Fibroblast of lung (primary cell): Measurements from ENCODE around the gene CALY. TPM values are rescaled to one million over a fixed set of nuclear protein-coding genes. Genes with fewer than 3 reads are reported as not detected.

Experiments
- DNase-seq, 2 donors: peaks; one replicate each; pipeline versions ENCODE4 v3.0.0 to v3.0.0-alpha.2; 2010; ENCODE audit warnings: low read depth in 2 of 2
- H2AFZ ChIP-seq: 2 replicates; pipeline ENCODE4 v1.5.1; 2012; ENCODE audit warnings: low read length, control low read depth, inconsistent platforms
- H3K27ac ChIP-seq: 2 replicates; pipeline ENCODE4 v1.5.1; 2011; ENCODE audit warnings: low read length, control low read depth; ENCODE audit not compliant: insufficient read depth
- H3K27me3 ChIP-seq: 2 replicates; pipeline ENCODE4 v1.5.1; 2011; ENCODE audit warnings: mild to moderate bottlenecking, low read length; ENCODE audit not compliant: control insufficient read depth, insufficient read depth
- H3K36me3 ChIP-seq: 2 replicates; pipeline ENCODE4 v1.5.1; 2011; ENCODE audit warnings: low read length; ENCODE audit not compliant: control insufficient read depth, insufficient read depth
- H3K4me1 ChIP-seq: 2 replicates; pipeline ENCODE4 v1.5.1; 2011; ENCODE audit warnings: low read length; ENCODE audit not compliant: control insufficient read depth, insufficient read depth; ENCODE audit errors: extremely low read depth
- H3K4me2 ChIP-seq: 2 replicates; pipeline ENCODE4 v1.5.1; 2011; ENCODE audit warnings: low read length, control low read depth; ENCODE audit not compliant: insufficient read depth; ENCODE audit errors: extremely low read depth
- H3K4me3 ChIP-seq, 4 experiments: fragments of 200-600 bp in 1 of 4; sonication (generic) in 1 of 4; replicated peaks in 1 of 4; 2 replicates each; pipeline ENCODE4 v1.5.1; 2011 to 2016; ENCODE audit warnings: low read length in 4 of 4, low read depth in 3 of 4, mild to moderate bottlenecking in 3 of 4, control low read depth in 2 of 4, inconsistent platforms in 1 of 4, mixed read lengths in 1 of 4; ENCODE audit not compliant: insufficient read depth in 1 of 4; ENCODE audit errors: control extremely low read depth in 1 of 4
- H3K79me2 ChIP-seq: 2 replicates; pipeline ENCODE4 v1.5.1; 2012; ENCODE audit warnings: mild to moderate bottlenecking, low read length, inconsistent platforms; ENCODE audit not compliant: control insufficient read depth, insufficient read depth
- H3K9ac ChIP-seq: 2 replicates; pipeline ENCODE4 v1.5.1; 2011; ENCODE audit warnings: mild to moderate bottlenecking, low read length, control low read depth; ENCODE audit not compliant: insufficient read depth
- H3K9me3 ChIP-seq: 2 replicates; pipeline ENCODE4 v1.5.1; 2012; ENCODE audit warnings: low read depth, low read length; ENCODE audit not compliant: control insufficient read depth, insufficient read depth
- H4K20me1 ChIP-seq: 2 replicates; pipeline ENCODE4 v1.5.1; 2011; ENCODE audit warnings: low read length; ENCODE audit not compliant: control insufficient read depth, insufficient read depth; ENCODE audit errors: extremely low read depth
- EZH2 ChIP-seq: IDR thresholded peaks from 2 replicates; pipeline ENCODE4 v1.5.1; 2012; ENCODE audit warnings: low read length, control low read depth, mild to moderate bottlenecking; ENCODE audit errors: missing control alignments
- polyA plus RNA-seq, 2 donors: library from polyadenylated mRNA; depleted of rRNA in 1 of 2; stranded (reverse) in 1 of 2; unstranded in 1 of 2; fragments of >200 nt; gene quantifications; 2 replicates each; pipeline ENCODE4 v1.2.1, GENCODE V29; 2011 to 2012; ENCODE audit warnings: missing spikeins in 1 of 2
- total RNA-seq: library from RNA; depleted of rRNA; stranded (reverse); fragments of >200 nt; gene quantifications from 2 replicates; pipeline ENCODE4 v1.2.1, GENCODE V29; 2014
- TF ChIP-seq, protein P1 (sequence below), 2 donors: IDR thresholded peaks in 1 of 2; conservative IDR thresholded peaks in 1 of 2; 1 replicate in 1 of 2; 2 replicates in 1 of 2; pipeline ENCODE4 v1.5.1; 2011 to 2012; ENCODE audit warnings: low read length in 2 of 2, control low read depth in 1 of 2, inconsistent platforms in 1 of 2, low read depth in 1 of 2, mild to moderate bottlenecking in 1 of 2

Gene CALY
- total and polyA plus RNA-seq, 2 donors (not counting 1 experiment from before 2014, with no cell fraction given), result not detected

DNA sequence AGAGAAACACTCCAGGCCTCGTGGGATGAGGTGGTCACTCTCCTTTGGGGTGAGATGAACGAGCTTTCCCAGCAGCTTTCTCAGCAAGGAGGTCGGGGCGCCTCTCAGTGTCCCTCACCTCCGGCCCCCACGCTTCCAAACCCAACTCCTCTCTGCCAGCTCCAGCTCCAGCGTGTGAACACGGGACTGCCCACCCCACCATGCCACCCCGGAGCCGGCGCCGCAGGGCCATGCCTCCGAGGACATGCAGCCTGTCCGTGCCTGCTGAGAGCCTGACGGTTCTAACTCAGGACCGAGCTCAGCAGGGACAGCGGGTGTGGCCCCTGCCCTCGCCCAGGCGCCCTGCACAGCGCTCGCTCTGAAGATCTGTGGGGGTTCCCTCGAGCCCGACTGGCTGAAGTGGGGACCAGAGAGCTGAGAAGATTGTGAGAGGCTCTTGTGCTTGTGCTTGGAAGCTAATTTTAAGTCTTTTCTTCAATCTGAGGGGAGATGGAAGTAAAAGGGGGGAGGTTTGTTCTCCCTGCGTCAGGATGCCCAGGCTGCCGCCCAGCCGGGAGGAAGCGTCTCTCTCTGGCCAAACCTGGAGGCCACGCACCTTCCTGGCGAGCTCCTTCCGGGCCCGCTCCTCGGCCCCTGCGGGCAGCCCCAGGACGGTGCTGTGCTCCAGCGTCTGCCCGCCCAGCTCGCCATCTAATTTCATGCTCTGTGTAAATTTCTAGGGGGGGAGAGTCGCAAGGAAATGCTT, 54.9 kb downstream of the CALY start:
- Histone ChIP-seq H4K20me1 (no peaks in the 10 kb centered on the region), H3K9ac (no peak overlapping the region), H3K4me1 (peaks cover 3% of the 10 kb centered on the region), H3K79me2 (no peaks in the 10 kb centered on the region), H3K9me3 (no peaks in the 10 kb centered on the region), H3K27ac (no peak overlapping the region), H3K27me3 (no peaks in the 10 kb centered on the region), H3K4me2 (no peak overlapping the region), H3K36me3 (peaks cover 32% of the 10 kb centered on the region), H2AFZ (no peak overlapping the region), H3K4me3 (no peak overlapping the region)
- DNase-seq, result no peak
- TF ChIP-seq EZH2, result no peak

GRCh38 chr10:133281084-133281483, 55.6 kb downstream of the CALY start:
- DNase-seq, result no peak
- no peak overlapping the region for H3K27ac ChIP-seq
- H2AFZ ChIP-seq, result no peak overlapping the region
- H3K79me2 ChIP-seq, result no peaks in the 10 kb centered on the region
- H4K20me1 ChIP-seq, result no peaks in the 10 kb centered on the region
- H3K4me1 ChIP-seq, result peaks cover 6% of the 10 kb centered on the region
- no peak overlapping the region for H3K4me2 ChIP-seq
- H3K9me3 ChIP-seq, result no peaks in the 10 kb centered on the region
- H3K9ac ChIP-seq, result no peak overlapping the region
- H3K36me3 ChIP-seq, result peaks cover 30% of the 10 kb centered on the region
- no peaks in the 10 kb centered on the region for H3K27me3 ChIP-seq
- H3K4me3 ChIP-seq, result no peak overlapping the region
- TF ChIP-seq, protein P1, sequence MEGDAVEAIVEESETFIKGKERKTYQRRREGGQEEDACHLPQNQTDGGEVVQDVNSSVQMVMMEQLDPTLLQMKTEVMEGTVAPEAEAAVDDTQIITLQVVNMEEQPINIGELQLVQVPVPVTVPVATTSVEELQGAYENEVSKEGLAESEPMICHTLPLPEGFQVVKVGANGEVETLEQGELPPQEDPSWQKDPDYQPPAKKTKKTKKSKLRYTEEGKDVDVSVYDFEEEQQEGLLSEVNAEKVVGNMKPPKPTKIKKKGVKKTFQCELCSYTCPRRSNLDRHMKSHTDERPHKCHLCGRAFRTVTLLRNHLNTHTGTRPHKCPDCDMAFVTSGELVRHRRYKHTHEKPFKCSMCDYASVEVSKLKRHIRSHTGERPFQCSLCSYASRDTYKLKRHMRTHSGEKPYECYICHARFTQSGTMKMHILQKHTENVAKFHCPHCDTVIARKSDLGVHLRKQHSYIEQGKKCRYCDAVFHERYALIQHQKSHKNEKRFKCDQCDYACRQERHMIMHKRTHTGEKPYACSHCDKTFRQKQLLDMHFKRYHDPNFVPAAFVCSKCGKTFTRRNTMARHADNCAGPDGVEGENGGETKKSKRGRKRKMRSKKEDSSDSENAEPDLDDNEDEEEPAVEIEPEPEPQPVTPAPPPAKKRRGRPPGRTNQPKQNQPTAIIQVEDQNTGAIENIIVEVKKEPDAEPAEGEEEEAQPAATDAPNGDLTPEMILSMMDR (conservative IDR thresholded peaks at IDR 0.05 in 1 of 2, IDR thresholded peaks at IDR 0.05 in 1 of 2; ENCODE audit: low read depth in 1 of 2, low read length in 2 of 2), result no peak
- no peak for TF ChIP-seq EZH2

DNA sequence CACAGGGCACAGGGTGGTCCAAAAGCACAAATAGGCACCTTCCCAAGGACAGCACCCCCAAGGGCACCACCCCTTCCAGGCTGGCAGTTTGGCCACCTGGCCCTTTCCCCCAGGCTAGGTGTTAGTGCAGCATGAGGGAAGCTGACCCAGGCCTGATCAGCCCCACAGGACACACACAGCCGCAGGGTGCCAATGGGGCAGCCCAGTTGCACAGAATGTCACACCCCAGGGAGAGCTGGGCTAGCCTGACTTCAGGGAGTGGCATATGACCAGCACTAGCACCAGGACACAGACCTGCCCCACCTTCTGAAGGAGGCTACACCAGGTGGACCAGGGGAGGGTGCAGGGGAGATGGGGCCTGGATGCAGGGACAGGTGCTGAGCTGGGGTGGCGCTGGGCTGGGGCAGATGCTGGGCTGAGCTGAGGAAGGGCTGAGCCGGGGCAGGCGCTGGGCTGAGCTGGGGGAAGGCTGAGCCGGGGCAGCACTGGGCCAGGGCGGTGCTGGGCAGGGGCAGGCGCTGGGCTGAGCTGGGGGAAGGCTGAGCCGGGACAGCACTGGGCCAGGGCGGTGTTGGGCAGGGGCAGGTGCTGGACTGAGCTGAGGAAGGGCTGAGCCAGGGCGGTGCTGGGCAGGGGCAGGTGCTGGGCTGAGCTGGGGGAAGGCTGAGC, 56.2 kb downstream of the CALY start:
- Histone ChIP-seq H4K20me1 (no peaks in the 10 kb centered on the region), H3K27me3 (no peaks in the 10 kb centered on the region), H3K9me3 (no peaks in the 10 kb centered on the region), H3K4me1 (peaks cover 6% of the 10 kb centered on the region), H2AFZ (no peak overlapping the region), H3K79me2 (no peaks in the 10 kb centered on the region), H3K4me2 (no peak overlapping the region), H3K36me3 (peaks cover 28% of the 10 kb centered on the region), H3K4me3 (no peak overlapping the region), H3K9ac (no peak overlapping the region), H3K27ac (no peak overlapping the region)
- TF ChIP-seq, protein P1 (conservative IDR thresholded peaks at IDR 0.05 in 1 of 2, IDR thresholded peaks at IDR 0.05 in 1 of 2; ENCODE audit: low read depth in 1 of 2, low read length in 2 of 2), result no peak
- no peak for TF ChIP-seq EZH2
- no peak for DNase-seq
